Progenitor cell of endocrine pancreas (in vitro differentiated cells): ENCODE measurements around the gene DPH7. TPM values are rescaled to one million over a fixed set of nuclear protein-coding genes. Genes with fewer than 3 reads are reported as not detected.
A peak's percentile ranks its signal among the peaks of the same experiment; 100 is the strongest.
"Not testable (repeated sequence)": the region's sequence is repeated elsewhere in the genome, so short reads cannot be mapped to it uniquely, and the experiment has no call there.

Experiments
- DNase-seq: peaks from one replicate; pipeline ENCODE4 v3.0.0; 2021; ENCODE audit warnings: low spot score; ENCODE audit not compliant: unreplicated experiment
- H3K27ac Mint-ChIP-seq: 2 replicates; pipeline ENCODE4 v1.8.0; 2021; ENCODE audit warnings: mild to moderate bottlenecking, moderate library complexity, mixed read lengths
- H3K27me3 Mint-ChIP-seq: 2 replicates; pipeline ENCODE4 v1.8.0; 2021; ENCODE audit warnings: mixed read lengths
- H3K36me3 Mint-ChIP-seq: 2 replicates; pipeline ENCODE4 v1.8.0; 2022; ENCODE audit warnings: mixed read lengths; ENCODE audit not compliant: insufficient read depth
- H3K4me1 Mint-ChIP-seq: 2 replicates; pipeline ENCODE4 v1.8.0; 2021; ENCODE audit warnings: low read depth, mixed read lengths
- H3K4me3 Mint-ChIP-seq: 2 replicates; pipeline ENCODE4 v1.8.0; 2021; ENCODE audit warnings: low read depth, mild to moderate bottlenecking, moderate library complexity, mixed read lengths
- H3K9me3 Mint-ChIP-seq: 2 replicates; pipeline ENCODE4 v1.8.0; 2021; ENCODE audit warnings: low read depth, mixed read lengths
- total RNA-seq: library from RNA; stranded (reverse); gene quantifications from 2 replicates; pipeline ENCODE4 v1.2.1, GENCODE V29; 2021
- TF ChIP-seq, protein P1 (sequence below): fragments of 200-600 bp; sonication (generic); IDR thresholded peaks from one replicate; pipeline ENCODE4 v1.5.0; 2021; ENCODE audit warnings: antibody characterized with exemption, mild to moderate bottlenecking; ENCODE audit not compliant: unreplicated experiment

Gene DPH7
- total RNA-seq, 1 donor from 2014 or later = 58.8 TPM

DNA sequence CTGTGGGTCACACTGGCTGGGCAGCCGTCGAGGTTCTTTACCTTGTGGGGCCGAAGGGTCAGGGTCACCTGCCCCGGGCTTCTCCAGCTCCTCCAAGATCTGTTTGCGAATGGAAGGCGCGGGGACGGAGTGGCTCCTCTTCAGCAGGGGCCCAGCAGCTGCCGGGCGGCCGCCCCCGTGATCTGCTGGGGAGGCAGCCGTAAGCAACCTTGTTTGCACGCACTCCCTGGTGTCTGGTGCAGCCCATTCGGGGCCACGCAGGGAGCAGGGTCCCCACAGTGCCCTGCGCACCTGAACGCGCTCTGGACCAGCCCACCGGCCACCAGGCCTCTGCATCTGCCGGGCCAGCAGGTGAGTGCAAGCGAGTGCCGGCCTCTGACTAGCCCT is 63.4 kb downstream of the DPH7 start:
- Mint-ChIP-seq H3K4me1 (peaks cover 2% of the 10 kb centered on the region), H3K27ac (no peak overlapping the region), H3K27me3 (no peaks in the 10 kb centered on the region), H3K9me3 (no peaks in the 10 kb centered on the region), H3K36me3 (peaks cover 3% of the 10 kb centered on the region), H3K4me3 (no peak overlapping the region)
- DNase-seq = no peak
- TF ChIP-seq, protein P1, sequence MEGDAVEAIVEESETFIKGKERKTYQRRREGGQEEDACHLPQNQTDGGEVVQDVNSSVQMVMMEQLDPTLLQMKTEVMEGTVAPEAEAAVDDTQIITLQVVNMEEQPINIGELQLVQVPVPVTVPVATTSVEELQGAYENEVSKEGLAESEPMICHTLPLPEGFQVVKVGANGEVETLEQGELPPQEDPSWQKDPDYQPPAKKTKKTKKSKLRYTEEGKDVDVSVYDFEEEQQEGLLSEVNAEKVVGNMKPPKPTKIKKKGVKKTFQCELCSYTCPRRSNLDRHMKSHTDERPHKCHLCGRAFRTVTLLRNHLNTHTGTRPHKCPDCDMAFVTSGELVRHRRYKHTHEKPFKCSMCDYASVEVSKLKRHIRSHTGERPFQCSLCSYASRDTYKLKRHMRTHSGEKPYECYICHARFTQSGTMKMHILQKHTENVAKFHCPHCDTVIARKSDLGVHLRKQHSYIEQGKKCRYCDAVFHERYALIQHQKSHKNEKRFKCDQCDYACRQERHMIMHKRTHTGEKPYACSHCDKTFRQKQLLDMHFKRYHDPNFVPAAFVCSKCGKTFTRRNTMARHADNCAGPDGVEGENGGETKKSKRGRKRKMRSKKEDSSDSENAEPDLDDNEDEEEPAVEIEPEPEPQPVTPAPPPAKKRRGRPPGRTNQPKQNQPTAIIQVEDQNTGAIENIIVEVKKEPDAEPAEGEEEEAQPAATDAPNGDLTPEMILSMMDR = no peak

GRCh38 chr9:137514691-137515337 is 63.9 kb downstream of the DPH7 start:
- Mint-ChIP-seq H3K36me3 (peaks cover 3% of the 10 kb centered on the region), H3K4me3 (no peak overlapping the region), H3K27me3 (no peaks in the 10 kb centered on the region), H3K9me3 (no peaks in the 10 kb centered on the region), H3K4me1 (peaks cover 2% of the 10 kb centered on the region), H3K27ac (no peak overlapping the region)
- TF ChIP-seq, protein P1 = no peak
- DNase-seq = no peak

- H3K36me3 Mint-ChIP-seq, H3K27ac Mint-ChIP-seq, H3K27me3 Mint-ChIP-seq, DNase-seq, H3K4me1 Mint-ChIP-seq, H3K4me3 Mint-ChIP-seq, H3K9me3 Mint-ChIP-seq: not testable (repeated sequence)
These were observed 64.7 kb downstream of the DPH7 start for GRCh38 chr9:137513801-137514570.

DNA sequence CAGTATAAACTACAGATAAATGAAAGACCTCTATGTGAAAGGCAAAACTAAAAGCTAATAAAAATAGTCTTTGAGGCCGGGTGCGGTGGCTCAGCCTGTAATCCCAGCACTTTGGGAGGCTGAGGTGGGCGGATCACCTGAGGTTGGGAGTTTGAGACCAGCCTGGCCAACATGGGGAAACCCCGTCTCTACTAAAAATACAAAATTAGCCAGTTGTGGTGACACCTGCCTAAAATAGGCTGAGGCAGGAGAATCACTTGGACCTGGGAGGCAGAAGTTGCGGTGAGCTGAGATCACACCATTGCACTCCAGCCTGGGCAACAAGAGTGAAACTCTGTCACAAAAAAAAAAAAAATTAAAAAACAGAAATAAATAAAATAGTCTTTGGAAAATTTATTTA is 65.6 kb downstream of the DPH7 start:
- not testable (repeated sequence) for DNase-seq, H3K36me3 Mint-ChIP-seq, H3K9me3 Mint-ChIP-seq, H3K4me3 Mint-ChIP-seq, H3K27ac Mint-ChIP-seq, H3K27me3 Mint-ChIP-seq, H3K4me1 Mint-ChIP-seq

- H3K4me1 Mint-ChIP-seq = peaks cover 2% of the 10 kb centered on the region
- H3K27me3 Mint-ChIP-seq = no peaks in the 10 kb centered on the region
- H3K4me3 Mint-ChIP-seq = no peak overlapping the region
- H3K9me3 Mint-ChIP-seq = peaks cover 5% of the 10 kb centered on the region
- peak overlapping the region; percentile 15 for H3K27ac Mint-ChIP-seq
- peaks cover 7% of the 10 kb centered on the region for H3K36me3 Mint-ChIP-seq
- DNase-seq = no peak
- TF ChIP-seq, protein P1 = no peak
These were observed 66.8 kb downstream of the DPH7 start for GRCh38 chr9:137511758-137512463.

DNA sequence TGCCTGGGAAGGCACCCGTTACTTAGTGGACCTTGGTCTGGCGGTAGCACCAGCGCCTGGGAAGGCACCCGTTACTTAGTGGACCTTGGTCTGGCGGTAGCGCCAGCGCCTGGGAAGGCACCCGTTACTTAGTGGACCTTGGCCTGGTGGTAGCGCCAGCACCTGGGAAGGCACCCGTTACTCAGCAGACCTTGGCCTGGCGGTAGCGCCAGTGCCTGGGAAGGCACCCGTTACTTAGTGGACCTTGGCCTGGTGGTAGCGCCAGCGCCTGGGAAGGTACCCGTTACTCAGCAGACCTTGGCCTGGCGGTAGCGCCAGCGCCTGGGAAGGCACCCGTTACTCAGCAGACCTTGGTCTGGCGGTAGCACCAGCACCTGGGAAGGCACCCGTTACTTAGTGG is 67.6 kb downstream of the DPH7 start:
- not testable (repeated sequence) for DNase-seq, H3K9me3 Mint-ChIP-seq, H3K4me1 Mint-ChIP-seq, H3K27me3 Mint-ChIP-seq, H3K36me3 Mint-ChIP-seq, H3K4me3 Mint-ChIP-seq, H3K27ac Mint-ChIP-seq
